ENCODE data around the gene RASA2.
A peak's percentile ranks its signal among the peaks of the same experiment; 100 is the strongest.
"Not testable (repeated sequence)": the region's sequence is repeated elsewhere in the genome, so short reads cannot be mapped to it uniquely, and the experiment has no call there.

Gene RASA2

GRCh38 chr3:141457624-141458236 lies 29.1 kb upstream of the RASA2 start:
- DNase-seq (ENCODE audit: low spot score) = no peak

- DNase-seq (ENCODE audit: low spot score) = no peak
Observed at GRCh38 chr3:141459008-141459407, 27.8 kb upstream of the RASA2 start.

- DNase-seq (ENCODE audit: low spot score) = peak; percentile 81
Observed at GRCh38 chr3:141460097-141460704, 26.6 kb upstream of the RASA2 start.

DNA sequence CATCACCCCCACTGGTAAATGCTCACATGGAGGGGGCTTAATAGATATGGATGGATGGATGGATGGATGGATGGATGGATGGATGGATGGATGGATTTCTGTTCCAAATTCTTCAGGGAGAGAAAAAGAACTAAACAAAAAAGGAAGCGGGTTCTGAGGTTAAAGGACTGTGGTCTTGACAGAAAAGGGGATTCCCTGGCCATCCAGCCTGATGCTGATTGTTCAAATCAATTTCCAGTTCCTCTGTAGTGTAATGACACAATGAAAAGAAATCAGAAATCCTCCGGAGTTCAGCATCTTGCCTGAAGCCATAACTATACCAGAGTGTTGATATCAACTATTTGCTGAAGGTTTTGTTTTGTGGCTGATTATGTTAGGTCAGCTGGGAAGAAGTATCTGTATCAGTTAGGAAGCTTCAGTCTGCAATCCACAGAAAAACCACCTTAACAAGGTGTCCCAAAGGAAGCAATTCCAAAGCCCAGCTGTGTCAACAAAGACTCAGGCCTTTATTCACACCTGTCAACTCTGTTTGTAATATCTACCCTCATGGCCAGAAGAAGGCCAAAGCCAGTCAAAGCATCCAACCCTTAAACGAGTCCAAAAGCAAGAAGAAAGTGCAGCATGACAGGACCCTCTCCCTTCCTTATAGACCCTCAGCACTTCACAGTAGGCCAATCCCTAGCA lies 24.5 kb upstream of the RASA2 start:
- DNase-seq (ENCODE audit: low spot score) = no peak

GRCh38 chr3:141465221-141465620 lies 21.6 kb upstream of the RASA2 start:
- no peak for DNase-seq (ENCODE audit: low spot score)

DNA sequence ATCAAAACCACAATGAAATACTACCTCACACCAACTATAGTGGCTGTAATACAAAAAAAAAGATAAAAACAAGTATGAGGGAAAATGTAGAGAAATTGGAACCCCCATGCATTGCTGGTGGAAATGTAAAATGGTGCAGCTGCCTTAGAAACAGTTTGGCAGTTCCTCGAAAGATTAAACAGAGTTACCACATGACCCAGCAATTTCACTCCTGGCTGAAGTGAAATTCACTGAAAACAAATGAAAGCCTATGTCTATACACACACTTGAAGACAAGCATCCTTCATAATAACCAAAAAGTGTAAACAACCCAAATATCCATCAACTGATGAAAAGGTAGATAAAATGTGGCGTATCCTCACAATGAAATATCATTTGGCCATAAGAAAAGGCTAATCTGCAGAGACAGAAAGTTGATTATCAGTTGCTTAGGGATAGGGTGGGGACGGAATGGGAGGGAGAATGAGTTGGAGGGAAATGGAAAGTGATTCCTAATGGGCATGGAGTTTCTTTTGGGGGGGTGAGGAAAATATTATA lies 20.1 kb upstream of the RASA2 start:
- DNase-seq (ENCODE audit: low spot score) = no peak

DNA sequence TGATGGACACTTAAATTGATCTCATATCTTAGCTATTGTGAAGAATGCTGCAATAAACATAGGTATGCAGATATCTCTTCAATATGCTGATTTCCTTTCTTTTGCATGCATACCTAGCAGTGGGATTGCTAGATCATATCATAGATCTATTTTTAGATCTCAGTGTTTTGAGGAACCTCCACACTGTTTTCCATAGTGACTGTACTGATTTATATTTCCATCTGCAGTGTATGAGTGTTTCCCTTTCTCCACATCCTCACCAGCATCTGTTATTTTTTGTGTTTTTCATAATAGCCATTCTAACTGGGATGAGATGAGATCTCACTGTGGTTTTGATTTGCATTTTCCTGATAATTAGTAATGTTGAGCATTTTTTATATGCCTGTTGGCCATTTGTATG lies 17.1 kb upstream of the RASA2 start:
- DNase-seq (ENCODE audit: low spot score) = no peak

GRCh38 chr3:141471160-141471559 lies 15.7 kb upstream of the RASA2 start:
- no peak for DNase-seq (ENCODE audit: low spot score)

DNA sequence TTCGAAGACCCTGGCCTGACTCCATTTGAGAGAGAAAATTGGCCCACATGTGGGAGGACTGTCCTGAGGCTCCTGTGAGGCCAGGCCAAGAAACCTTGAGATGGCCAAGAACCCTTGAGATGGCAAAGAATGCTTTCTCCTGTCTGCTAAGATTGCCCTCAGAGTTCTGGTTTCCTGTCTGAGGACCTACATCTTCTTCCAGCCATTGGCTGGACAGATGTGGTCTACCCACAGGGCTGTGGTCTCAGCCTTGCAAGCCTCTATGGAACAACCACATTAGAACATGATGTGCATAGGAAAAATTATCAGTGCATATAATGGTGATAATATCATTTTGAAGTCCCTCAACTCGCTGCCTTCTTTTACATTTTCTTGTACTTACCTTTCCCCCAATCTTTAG lies 10.8 kb upstream of the RASA2 start:
- DNase-seq (ENCODE audit: low spot score) = no peak

- peak; percentile 88 for DNase-seq (ENCODE audit: low spot score)
Observed at GRCh38 chr3:141477224-141477623, 9.6 kb upstream of the RASA2 start.

DNA sequence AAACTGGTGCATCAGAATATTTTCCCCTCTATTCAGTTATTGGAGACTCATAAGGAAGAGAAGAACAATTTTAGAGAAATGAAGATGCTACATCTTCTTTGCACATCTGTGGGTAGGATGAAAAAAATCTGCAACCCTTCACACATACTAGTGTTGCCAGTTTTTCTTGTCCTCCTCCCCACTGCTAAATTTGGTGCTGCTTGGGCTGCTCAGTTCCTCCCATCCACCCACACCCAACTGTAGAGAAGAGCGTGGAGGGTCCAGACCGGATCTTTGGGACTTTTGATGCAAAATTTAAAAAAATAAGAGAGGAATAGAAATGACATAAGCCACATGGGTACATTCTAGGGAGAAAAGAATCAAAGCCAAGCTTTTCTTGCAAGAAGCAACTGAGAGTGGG lies 8.7 kb upstream of the RASA2 start:
- DNase-seq (ENCODE audit: low spot score) = no peak

DNA sequence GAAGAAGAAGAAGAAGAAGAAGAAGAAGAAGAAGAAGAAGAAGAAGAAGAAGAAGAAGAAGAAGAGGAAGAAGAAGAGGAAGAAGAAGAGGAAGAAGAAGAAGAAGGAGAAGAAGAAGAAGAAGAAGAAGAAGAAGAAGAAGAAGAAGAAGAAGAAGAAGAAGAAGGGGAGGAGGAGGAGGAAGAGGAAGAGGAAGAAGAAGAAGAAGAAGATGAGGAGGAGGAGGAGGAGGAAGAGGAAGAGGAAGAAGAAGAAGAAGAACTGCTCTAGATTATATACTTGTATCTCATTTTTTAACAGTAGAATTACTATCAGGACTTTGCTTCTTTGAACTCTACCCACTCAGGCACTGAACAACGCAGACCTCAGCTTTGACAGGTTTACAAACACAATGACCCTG lies 8.0 kb upstream of the RASA2 start:
- not testable (repeated sequence) for DNase-seq (ENCODE audit: low spot score)

- DNase-seq (ENCODE audit: low spot score) = peak; percentile 65
Observed at GRCh38 chr3:141482245-141482922, 4.4 kb upstream of the RASA2 start.

DNA sequence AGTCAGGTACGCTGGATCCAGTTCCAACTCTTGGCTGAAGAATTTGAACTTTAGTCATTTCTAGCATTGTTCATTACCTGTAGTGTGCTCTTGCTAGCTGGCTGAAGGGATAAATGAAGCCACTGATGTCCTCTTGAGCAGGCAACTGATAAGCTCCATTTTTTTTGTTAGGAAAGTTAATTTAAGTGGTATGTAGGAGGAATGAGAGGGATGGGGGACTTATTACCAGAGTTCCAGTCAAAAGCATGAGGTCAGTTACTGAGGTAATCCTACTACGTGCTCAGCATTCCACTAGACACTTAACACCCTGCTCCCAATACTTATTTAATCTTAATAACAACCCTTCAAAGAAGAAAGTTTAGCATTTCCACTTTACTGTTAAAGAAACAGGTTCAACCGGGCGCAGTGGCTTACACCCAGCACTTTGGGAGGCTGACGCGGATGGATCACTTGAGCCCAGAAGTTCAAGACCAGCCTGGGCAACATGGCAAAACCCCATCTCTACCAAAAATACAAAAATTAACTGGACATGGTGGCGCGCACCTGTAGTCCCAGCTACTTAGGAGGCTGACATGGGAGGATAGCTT lies 2.0 kb upstream of the RASA2 start:
- no peak for DNase-seq (ENCODE audit: low spot score)

DNA sequence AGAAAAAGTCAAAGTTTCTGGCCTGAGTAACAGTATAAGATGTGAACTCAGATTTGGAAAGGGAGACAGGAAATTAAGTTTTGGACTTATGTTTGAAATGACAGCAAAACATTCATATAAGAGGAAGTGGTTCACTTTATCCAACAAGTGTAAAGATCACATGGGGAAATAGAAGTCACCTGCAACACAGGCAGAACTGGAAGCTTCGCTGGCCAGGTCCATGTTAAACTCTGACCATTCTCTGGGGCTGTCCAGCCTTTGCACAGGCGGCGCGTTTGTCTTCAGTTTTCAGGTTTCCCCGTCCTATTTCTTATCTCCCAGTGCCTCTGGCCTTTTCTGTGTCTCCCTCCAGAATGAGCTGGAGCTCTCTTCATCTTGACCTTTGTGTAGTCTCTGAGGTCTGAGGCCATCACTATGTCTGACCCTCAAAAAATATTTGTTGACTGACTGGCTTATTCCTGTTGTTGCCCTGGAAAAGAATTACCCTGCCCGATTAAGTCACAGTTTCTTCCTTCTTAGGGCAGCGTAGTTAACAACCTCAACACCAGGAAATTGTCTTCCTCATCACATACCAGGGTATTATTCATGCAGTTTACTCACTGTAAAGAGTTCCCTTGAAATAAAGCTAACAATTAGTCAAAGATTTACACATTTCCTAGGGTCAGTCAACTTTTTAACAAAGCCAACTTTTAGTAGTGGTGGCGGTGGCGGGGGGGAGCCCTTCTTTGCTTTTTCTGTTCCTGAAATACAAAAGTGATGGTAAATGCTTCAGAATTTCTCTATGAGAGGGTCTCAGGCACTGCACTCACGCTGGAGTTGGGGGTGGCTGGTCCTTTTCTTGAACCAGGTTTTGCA lies 959 bp upstream of the RASA2 start:
- peak; percentile 98 for DNase-seq (ENCODE audit: low spot score)

DNA sequence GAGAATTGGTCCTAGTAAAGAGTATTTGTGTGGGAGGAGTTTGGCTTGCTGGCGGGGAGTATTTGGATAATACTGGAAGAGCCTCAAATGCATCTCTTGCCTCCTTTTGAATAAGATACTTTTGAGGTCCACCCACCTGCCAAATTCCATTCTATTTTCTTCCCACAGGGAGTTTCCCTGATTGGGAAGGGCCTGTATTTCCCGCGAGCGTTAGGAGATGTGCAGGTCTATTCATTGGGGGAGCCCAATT lies 406 bp upstream of the RASA2 start:
- no peak for DNase-seq (ENCODE audit: low spot score)

DNA sequence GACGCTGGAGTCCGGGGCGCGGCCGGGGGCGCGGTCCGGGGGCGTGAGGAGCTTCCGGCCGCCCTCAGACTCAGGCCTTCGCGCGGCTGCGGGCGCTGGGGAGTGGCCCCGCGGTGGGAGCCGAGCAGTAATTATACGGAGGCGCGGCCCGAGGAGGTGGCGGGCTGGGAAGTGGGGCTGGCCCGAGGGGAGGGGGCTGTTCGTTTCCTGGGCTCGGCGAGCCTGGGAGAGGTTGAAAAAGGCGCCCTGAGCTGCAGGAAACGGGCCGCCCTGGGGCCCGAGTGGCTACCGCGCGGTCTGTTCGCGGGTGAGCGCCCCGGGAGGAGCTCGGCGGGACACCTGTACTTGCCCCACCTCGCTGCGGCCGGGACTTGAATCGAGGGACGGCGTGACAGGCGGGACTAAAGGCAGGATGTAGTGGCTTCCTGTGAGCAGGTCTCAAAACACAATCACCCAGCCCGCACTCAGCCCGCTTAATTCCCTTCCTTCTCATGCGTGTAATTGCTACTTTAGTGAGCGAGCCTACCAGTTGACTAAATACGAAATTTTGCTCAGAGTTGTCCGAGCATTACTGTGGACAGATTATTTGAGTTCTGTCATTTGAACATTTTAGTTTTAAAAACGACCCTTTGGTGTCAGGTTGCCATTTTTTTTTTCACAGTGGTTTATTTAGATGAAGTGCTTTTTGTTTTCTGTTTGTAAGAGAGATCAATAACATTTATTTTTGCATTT lies 860 bp downstream of the RASA2 start:
- DNase-seq (ENCODE audit: low spot score) = peak; percentile 69

DNA sequence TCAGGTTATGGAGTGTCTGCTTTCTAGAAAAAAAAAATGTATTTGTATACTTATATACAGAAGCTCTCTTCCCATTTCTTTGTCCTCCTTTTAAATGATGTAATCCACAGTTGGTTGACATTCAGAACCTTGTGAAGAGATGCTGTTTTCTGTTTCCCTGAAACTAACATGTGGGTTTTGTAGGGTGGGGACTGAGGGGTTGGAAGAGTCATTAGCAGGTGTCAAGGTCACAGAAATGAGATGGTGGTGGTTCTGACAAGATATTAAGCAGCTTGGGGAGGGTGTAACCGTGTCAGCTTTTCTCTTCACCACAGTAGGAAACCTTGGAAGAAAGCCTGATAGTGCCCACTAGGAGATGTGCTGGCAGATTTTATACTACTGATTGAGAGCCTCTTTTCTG lies 2.4 kb downstream of the RASA2 start:
- DNase-seq (ENCODE audit: low spot score) = no peak

- no peak for DNase-seq (ENCODE audit: low spot score)
Observed at GRCh38 chr3:141491081-141491480, 4.3 kb downstream of the RASA2 start.

GRCh38 chr3:141491929-141492328 lies 5.1 kb downstream of the RASA2 start:
- DNase-seq (ENCODE audit: low spot score) = no peak

GRCh38 chr3:141493184-141493583 lies 6.4 kb downstream of the RASA2 start:
- no peak for DNase-seq (ENCODE audit: low spot score)
